HG03139 (cell line): ENCODE results near the gene FGF7.
"Not testable (repeated sequence)": the region's sequence is repeated elsewhere in the genome, so short reads cannot be mapped to it uniquely, and the experiment has no call there.

Experiments
- ATAC-seq: cut with Tn5 transposase; IDR thresholded peaks from one replicate; pipeline ENCODE4 v1.9.1; 2021; ENCODE audit not compliant: unreplicated experiment

Gene FGF7

GRCh38 chr15:49438962-49439631 is 16.1 kb downstream of the FGF7 start:
- peak; percentile 69 for ATAC-seq

DNA sequence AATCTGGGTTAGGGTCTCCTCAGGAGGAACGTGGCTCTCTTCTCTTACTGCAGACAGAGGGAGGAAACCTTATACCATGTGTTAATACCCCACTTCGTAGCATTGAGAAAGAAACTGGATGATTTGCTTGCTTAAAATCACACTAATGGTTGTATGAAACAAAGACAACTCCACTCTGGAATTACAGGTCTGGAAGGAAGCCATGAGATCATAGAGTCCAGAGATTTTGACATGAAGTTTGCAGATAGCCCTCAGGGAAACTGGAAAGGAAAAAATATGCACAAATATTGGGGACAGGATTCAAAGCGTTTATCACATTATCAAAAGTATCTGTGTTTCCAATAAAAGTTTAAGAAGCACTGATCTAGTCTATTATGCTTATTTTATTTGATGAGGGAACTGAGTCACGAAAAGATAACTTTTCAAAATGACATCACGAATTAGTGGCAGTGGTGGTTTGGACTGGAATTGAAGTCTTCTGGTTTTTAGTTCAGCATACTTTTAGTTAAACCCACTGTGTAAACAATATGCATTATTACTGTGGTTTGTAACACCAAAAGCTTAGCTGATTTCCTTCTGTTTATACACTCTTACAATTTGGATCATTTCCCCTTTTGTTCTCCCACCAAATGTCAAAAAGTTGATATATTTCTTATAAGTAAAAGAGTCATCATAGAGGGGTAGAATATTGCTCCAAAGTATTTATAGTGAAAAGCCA is 16.8 kb downstream of the FGF7 start:
- ATAC-seq = no peak

DNA sequence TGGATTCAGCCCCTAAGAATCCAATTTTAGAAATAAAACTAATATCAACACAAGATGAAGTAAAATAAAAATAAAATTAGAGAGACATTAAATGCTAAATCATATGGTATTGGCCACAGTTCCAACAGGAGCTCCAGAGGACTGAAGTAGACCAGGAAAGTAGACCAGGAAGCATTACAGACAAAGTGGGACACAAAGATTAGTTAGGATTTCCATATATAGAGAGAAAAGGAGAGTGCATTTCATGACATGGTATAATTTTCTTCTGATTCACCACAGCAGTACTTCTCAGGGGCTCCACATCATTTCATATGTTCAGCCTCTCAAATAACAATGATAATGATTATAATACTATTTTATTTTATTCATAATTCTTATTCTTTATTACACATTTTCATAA is 18.3 kb downstream of the FGF7 start:
- no peak for ATAC-seq

DNA sequence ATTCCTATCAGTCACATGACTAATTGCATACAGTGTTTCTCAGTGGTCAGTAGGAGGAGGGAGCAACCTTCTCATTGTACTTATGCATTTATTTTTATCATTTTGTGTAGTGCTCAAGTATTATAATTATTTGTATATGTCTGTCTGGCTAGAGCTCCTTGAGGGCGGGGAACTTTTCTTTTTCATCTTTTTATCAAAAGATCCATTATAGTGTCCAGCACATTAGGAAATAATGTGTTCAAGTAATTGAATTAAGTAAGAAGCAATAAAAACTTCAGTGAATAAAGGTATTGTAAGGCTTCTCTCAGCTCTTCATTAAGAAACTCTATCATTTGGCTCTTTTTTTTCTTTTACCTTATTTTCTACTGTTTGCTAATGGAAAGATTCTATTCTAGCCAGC is 18.8 kb downstream of the FGF7 start:
- ATAC-seq = no peak

GRCh38 chr15:49452595-49452994 is 29.6 kb downstream of the FGF7 start:
- ATAC-seq = no peak

- ATAC-seq = no peak
Measured at GRCh38 chr15:49456166-49456565, 33.1 kb downstream of the FGF7 start.

- no peak for ATAC-seq
Measured at GRCh38 chr15:49458145-49458544, 35.1 kb downstream of the FGF7 start.

GRCh38 chr15:49460411-49460941 is 37.4 kb downstream of the FGF7 start:
- no peak for ATAC-seq

GRCh38 chr15:49462232-49462844 is 39.3 kb downstream of the FGF7 start:
- ATAC-seq = no peak

- ATAC-seq = no peak
Measured at GRCh38 chr15:49464522-49464921, 41.5 kb downstream of the FGF7 start.

- ATAC-seq = no peak
Measured at GRCh38 chr15:49466119-49466518, 43.1 kb downstream of the FGF7 start.

DNA sequence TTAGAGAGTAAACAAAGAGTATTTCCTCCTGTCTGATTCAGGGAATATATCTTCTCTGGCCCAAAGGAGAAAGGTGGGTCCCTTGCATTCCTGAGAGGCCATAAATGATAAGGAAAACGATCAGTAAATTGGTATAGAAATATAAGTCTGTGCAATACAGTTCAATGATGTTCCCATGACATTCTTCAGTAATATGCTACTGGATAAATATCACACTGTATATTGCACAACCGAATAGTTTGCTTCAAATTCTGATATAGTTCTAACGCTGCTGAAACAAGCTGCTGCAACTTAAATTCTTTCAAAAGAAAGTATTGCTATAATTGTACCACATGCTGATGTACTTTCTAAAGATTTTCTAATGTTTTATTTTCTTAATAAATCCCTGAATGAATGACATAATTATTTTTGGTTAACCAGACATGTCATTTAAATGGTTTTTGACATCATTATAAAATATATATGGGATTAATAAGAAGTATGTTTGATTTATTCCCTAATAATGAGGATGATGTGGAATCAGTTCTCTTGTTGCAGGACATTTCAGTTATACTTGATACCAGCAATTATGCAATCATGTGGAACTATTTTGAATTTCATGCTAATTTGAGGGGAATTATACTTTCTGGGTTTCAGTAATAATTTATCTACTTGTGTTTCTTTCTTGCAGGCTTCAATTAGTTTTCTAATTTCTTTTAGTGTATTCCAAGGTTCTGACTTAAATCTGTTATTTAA is 44.9 kb downstream of the FGF7 start:
- ATAC-seq = no peak

- ATAC-seq = no peak
Measured at GRCh38 chr15:49468481-49468839, 45.4 kb downstream of the FGF7 start.

- not testable (repeated sequence) for ATAC-seq
Measured at GRCh38 chr15:49471248-49471647, 48.2 kb downstream of the FGF7 start.

- ATAC-seq = no peak
Measured at GRCh38 chr15:49471733-49472132, 48.7 kb downstream of the FGF7 start.

DNA sequence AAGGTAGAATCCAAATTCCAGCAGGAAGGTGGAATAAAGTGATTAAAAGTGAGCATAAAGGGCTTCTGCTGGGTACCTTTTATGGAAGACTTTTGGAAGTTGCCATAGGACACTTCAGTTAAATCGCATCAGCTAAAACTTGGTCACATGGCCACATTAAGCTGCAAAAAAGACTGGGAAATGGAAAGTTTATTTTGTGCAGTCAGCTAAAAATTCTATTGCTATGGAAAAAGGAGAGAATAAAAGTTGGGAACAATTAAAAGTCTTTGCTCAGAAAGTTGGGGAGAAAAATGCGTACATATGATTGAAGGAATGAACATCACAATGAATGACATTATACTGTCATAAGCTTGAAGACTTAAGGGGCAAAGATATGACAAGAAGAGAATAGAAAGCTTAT is 49.3 kb downstream of the FGF7 start:
- no peak for ATAC-seq

DNA sequence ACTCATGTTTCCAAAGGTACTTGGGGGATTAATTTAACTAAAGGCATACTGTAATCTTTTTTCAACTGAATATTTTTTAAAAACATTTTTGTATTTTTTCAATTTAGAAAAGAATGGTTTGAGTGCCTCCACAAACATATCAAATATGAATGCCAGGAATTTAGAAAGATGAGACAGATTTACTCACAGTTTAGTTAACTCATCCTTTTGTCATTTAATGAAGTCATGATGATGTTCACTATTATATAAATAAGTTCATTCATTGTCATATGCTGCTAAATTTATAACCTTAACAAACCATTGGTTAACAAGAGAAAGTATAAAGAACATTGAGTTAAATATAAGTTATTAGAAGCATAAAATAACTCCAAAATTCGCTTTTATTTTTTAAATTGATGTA is 50.0 kb downstream of the FGF7 start:
- ATAC-seq = no peak

GRCh38 chr15:49478021-49478420 is 55.0 kb downstream of the FGF7 start:
- not testable (repeated sequence) for ATAC-seq

- not testable (repeated sequence) for ATAC-seq
Measured at GRCh38 chr15:49478982-49479381, 55.9 kb downstream of the FGF7 start.

GRCh38 chr15:49485401-49485800 is 62.4 kb downstream of the FGF7 start:
- ATAC-seq = not testable (repeated sequence)

DNA sequence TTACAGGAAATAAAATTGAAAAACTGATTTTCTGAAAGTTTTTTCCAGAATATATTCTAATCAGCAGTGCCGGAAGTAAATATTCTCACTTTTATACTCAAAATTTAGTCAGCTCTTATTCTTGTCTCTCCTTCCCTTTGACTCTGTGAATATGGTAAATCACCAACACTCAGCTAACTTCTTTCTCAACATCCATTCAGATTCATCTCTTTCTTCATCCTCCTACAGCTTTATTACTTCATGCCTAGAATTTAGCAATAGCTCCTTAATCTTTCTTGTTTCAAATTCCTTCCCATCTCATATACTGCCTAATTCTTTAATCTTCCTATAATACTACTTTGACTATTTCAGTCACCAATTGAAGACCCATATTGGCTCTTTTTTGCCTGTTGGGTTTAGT is 67.9 kb downstream of the FGF7 start:
- ATAC-seq = no peak
